DMS 273 (cell line): ENCODE measurements around the gene GAA.

Experiments used
- DNase-seq: peaks from one replicate; lab custom pipeline; 2025; ENCODE audit not compliant: unreplicated experiment; lab: John Stamatoyannopoulos, UW

Gene GAA

DNA sequence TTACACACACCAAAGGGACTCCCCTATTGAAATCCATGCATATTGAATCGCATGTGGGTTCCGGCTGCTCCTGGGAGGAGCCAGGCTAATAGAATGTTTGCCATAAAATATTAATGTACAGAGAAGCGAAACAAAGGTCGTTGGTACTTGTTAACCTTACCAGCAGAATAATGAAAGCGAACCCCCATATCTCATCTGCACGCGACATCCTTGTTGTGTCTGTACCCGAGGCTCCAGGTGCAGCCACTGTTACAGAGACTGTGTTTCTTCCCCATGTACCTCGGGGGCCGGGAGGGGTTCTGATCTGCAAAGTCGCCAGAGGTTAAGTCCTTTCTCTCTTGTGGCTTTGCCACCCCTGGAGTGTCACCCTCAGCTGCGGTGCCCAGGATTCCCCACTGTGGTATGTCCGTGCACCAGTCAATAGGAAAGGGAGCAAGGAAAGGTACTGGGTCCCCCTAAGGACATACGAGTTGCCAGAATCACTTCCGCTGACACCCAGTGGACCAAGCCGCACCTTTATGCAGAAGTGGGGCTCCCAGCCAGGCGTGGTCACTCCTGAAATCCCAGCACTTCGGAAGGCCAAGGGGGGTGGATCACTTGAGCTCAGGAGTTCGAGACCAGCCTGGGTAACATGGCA lies 2.2 kb downstream of the GAA start:
- DNase-seq: no peak

DNA sequence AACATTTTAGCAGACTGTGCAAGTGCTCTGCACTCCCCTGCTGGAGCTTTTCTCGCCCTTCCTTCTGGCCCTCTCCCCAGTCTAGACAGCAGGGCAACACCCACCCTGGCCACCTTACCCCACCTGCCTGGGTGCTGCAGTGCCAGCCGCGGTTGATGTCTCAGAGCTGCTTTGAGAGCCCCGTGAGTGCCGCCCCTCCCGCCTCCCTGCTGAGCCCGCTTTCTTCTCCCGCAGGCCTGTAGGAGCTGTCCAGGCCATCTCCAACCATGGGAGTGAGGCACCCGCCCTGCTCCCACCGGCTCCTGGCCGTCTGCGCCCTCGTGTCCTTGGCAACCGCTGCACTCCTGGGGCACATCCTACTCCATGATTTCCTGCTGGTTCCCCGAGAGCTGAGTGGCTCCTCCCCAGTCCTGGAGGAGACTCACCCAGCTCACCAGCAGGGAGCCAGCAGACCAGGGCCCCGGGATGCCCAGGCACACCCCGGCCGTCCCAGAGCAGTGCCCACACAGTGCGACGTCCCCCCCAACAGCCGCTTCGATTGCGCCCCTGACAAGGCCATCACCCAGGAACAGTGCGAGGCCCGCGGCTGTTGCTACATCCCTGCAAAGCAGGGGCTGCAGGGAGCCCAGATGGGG lies 3.1 kb downstream of the GAA start:
- DNase-seq: peak; percentile 58

DNA sequence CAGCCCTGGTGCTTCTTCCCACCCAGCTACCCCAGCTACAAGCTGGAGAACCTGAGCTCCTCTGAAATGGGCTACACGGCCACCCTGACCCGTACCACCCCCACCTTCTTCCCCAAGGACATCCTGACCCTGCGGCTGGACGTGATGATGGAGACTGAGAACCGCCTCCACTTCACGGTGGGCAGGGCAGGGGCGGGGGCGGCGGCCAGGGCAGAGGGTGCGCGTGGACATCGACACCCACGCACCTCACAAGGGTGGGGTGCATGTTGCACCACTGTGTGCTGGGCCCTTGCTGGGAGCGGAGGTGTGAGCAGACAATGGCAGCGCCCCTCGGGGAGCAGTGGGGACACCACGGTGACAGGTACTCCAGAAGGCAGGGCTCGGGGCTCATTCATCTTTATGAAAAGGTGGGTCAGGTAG lies 3.6 kb downstream of the GAA start:
- no peak for DNase-seq

DNA sequence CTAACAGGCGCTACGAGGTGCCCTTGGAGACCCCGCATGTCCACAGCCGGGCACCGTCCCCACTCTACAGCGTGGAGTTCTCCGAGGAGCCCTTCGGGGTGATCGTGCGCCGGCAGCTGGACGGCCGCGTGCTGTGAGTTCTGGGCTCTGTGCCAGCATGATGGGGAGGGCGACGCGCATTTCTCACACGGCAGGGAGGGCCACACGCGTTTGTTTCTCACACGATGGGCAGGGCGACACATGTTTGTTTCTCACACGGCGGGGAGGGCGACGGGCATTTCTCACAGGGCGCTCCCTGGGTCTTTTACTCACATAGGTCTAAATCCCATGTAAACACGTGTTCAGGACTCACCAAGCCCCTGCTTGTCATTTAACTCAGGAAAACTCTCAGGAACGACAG lies 4.4 kb downstream of the GAA start:
- DNase-seq: peak; percentile 84

GRCh38 chr17:80106176-80106575 lies 4.8 kb downstream of the GAA start:
- peak; percentile 51 for DNase-seq

- no peak for DNase-seq
Measured at GRCh38 chr17:80106751-80107150, 5.4 kb downstream of the GAA start.

GRCh38 chr17:80107231-80108021 lies 6.0 kb downstream of the GAA start:
- no peak for DNase-seq

- no peak for DNase-seq
Measured at GRCh38 chr17:80108036-80108971, 6.9 kb downstream of the GAA start.

GRCh38 chr17:80109066-80109660 lies 7.8 kb downstream of the GAA start:
- no peak for DNase-seq

- peak; percentile 91 for DNase-seq
Measured at GRCh38 chr17:80109713-80110446, 8.5 kb downstream of the GAA start.

DNA sequence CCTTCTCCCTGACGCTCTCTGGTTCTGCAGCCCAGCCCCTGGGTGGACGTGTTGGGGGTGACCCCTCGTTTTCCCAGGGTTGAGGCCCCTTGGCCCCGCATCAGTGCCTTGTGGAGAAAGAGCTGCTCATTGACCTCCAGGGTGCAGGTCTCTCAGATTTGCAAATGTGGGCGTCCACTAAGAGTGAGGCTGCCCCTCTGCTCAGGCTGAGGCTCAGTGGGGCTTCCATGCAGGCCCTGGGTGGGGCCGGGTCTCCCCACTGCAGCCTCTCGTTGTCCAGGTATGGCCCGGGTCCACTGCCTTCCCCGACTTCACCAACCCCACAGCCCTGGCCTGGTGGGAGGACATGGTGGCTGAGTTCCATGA lies 9.0 kb downstream of the GAA start:
- DNase-seq: no peak

- DNase-seq: no peak
Measured at GRCh38 chr17:80110927-80111701, 9.7 kb downstream of the GAA start.

DNA sequence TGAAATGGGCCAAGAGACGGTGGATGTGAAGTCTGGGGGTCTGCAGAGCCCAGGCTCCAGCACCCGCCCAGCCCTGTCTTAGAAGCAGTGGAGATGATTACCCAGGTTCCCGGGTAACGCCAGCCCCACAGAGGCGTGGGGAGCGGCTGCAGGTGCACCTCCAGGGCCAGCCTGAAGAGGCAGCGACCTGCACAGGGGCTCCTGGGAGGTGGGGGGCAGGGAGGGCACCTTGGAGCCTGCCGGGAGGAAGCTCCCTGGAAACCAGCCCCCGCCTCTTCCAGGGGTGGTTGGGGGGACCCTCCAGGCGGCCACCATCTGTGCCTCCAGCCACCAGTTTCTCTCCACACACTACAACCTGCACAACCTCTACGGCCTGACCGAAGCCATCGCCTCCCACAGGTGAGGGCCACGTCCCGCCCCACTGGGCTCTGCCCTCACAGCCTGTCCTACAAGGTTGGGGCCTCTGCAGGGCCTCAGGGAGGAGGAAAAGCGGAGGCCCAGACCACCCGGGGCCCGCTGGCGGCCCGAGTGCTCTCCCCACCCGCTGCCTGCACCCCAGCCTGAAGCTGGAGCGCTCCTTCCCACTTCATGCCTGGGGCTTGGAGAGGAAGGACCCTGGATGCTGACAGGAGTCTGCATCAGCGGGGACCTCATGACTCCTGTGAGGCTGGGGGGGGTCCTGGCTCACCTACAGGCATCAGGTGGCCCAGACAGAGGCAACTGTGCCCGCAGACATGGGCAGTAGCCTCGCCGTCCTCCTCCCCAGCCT lies 10.5 kb downstream of the GAA start:
- DNase-seq: peak; percentile 30

- no peak for DNase-seq
Measured at GRCh38 chr17:80112471-80113032, 11.2 kb downstream of the GAA start.

DNA sequence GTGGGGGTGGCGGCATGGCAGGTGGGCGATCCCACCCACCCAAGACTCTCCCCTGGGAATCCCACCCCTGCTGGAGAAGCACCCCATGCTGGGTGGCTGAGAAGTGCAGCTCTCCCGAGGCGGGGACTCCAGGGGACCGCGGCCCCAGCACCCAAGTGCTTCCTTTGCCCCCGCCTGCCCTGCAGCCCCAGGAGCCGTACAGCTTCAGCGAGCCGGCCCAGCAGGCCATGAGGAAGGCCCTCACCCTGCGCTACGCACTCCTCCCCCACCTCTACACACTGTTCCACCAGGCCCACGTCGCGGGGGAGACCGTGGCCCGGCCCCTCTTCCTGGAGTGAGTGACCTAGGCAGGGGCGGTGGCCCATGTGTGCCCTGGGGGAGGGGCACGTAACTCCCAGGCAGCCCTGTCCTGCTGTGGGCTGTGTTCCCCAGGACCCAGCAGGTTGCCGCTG lies 11.7 kb downstream of the GAA start:
- no peak for DNase-seq

GRCh38 chr17:80114758-80115157 lies 13.4 kb downstream of the GAA start:
- no peak for DNase-seq

GRCh38 chr17:80115159-80115558 lies 13.8 kb downstream of the GAA start:
- DNase-seq: no peak

- no peak for DNase-seq
Measured at GRCh38 chr17:80116276-80116920, 15.0 kb downstream of the GAA start.
